HFFc6 (cell line): ENCODE data around the gene RETREG1. TPM values are rescaled to one million over a fixed set of nuclear protein-coding genes. Genes with fewer than 3 reads are reported as not detected.
A peak's percentile ranks its signal among the peaks of the same experiment; 100 is the strongest.

Experiments
- DNase-seq: peaks from one replicate; pipeline ENCODE4 v3.0.0-alpha.2; 2018
- H3K27ac Mint-ChIP-seq: 2 replicates; pipeline ENCODE4 v1.8.0; 2020; ENCODE audit warnings: mild to moderate bottlenecking, mixed read lengths
- H3K27me3 Mint-ChIP-seq: 2 replicates; pipeline ENCODE4 v1.8.0; 2021; ENCODE audit warnings: mild to moderate bottlenecking, moderate library complexity, mixed read lengths; ENCODE audit not compliant: insufficient read depth
- H3K36me3 Mint-ChIP-seq: 2 replicates; pipeline ENCODE4 v1.8.0; 2021; ENCODE audit warnings: low read depth, mixed read lengths
- H3K4me1 Mint-ChIP-seq: 2 replicates; pipeline ENCODE4 v1.8.0; 2020; ENCODE audit warnings: low read depth, mixed read lengths
- H3K4me3 Mint-ChIP-seq: 2 replicates; pipeline ENCODE4 v1.8.0; 2020; ENCODE audit warnings: mild to moderate bottlenecking, moderate library complexity, mixed read lengths
- H3K9me3 Mint-ChIP-seq: 2 replicates; pipeline ENCODE4 v1.8.0; 2020; ENCODE audit warnings: mild to moderate bottlenecking, mixed read lengths
- CTCF ChIP-seq: fragments of 200-600 bp; sonication (generic); IDR thresholded peaks from 2 replicates; pipeline ENCODE4 v1.5.0; 2021; ENCODE audit warnings: antibody characterized with exemption, mild to moderate bottlenecking
- total RNA-seq, 6 experiments: library from RNA; stranded (reverse); fragmentation: NEBNext Ultra II Directional; extraction: Animal tissue kit (Norgen Biotek cat#: 25700); gene quantifications; 2 replicates in 1 of 6; 3 replicates in 5 of 6; pipeline ENCODE4 v1.2.3, GENCODE V29; 2021

Gene RETREG1
- total RNA-seq, 6 experiments from 2014 or later, result 0.09 to 0.14 TPM; not detected in 4

GRCh38 chr5:16551628-16552027, 65.2 kb downstream of the RETREG1 start:
- Mint-ChIP-seq H3K9me3 (no peaks in the 10 kb centered on the region), H3K27me3 (peaks cover 15% of the 10 kb centered on the region), H3K36me3 (no peaks in the 10 kb centered on the region), H3K4me3 (no peak overlapping the region), H3K27ac (no peak overlapping the region), H3K4me1 (peaks cover 21% of the 10 kb centered on the region)
- TF ChIP-seq CTCF, result no peak
- no peak for DNase-seq

DNA sequence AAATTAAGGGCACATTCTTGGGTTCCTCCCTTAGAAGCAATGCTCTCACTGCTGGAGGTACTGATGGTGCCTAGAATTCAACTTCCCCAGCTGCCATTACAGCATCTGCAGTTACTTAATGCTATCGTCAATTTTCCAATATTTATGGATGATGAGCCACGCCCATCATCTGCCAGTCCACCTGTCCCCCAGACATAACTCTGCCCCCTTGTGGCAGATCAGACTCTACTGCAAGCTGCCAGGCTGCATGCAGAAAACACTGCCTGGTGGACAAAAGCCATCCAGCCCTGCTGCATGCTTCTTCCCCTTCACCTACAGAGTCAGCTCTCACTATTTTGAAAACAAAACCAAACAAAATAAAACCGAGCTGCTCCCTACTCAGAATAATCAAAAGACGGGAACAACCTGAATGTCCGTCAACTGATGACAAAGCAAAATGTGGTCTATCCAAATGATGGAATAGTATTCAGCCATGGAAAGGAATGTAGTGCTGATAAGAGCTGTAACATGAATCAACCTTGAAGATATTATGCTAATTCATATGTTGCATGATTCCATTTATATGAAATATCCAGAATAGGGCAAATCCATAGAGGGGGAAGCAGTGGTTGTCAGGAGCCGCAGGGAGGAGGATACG, 66.4 kb downstream of the RETREG1 start:
- peak overlapping the region; percentile 61 for H3K4me3 Mint-ChIP-seq
- TF ChIP-seq CTCF, result peak; percentile 94
- no peak overlapping the region for H3K27ac Mint-ChIP-seq
- no peaks in the 10 kb centered on the region for H3K36me3 Mint-ChIP-seq
- H3K9me3 Mint-ChIP-seq, result no peaks in the 10 kb centered on the region
- H3K27me3 Mint-ChIP-seq, result peaks cover 15% of the 10 kb centered on the region
- peaks cover 21% of the 10 kb centered on the region for H3K4me1 Mint-ChIP-seq
- DNase-seq, result peak; percentile 53

GRCh38 chr5:16549491-16550206, 67.1 kb downstream of the RETREG1 start:
- Mint-ChIP-seq H3K27ac (no peak overlapping the region), H3K9me3 (no peaks in the 10 kb centered on the region), H3K4me3 (peak overlapping the region; percentile 61), H3K36me3 (no peaks in the 10 kb centered on the region), H3K27me3 (peaks cover 15% of the 10 kb centered on the region), H3K4me1 (peaks cover 28% of the 10 kb centered on the region)
- DNase-seq, result peak; percentile 26
- no peak for TF ChIP-seq CTCF

- Mint-ChIP-seq H3K27ac (no peak overlapping the region), H3K9me3 (no peaks in the 10 kb centered on the region), H3K4me3 (no peak overlapping the region), H3K36me3 (no peaks in the 10 kb centered on the region), H3K27me3 (peaks cover 11% of the 10 kb centered on the region), H3K4me1 (peaks cover 28% of the 10 kb centered on the region)
- DNase-seq, result no peak
- no peak for TF ChIP-seq CTCF
Observed at GRCh38 chr5:16548812-16549211, 68.0 kb downstream of the RETREG1 start.

DNA sequence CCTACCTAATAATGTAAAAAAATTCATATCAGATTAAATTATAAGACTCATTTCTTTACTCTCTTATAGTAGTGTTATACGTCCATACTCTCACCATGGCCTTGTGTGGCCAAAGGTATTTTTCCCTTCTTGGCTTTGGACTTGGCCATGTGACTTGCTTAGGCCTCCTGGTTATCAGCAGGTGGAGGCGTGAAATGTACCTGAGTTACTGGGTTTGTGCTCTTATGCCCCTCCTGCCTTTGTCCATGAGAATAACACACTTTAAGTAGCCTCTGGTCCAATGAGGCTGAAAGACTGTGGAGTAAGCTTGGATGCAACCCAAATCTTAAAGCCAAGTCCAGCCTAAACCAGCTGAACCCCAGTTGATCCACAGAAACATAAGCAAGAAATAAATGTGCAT, 68.7 kb downstream of the RETREG1 start:
- Mint-ChIP-seq H3K9me3 (no peaks in the 10 kb centered on the region), H3K4me1 (peaks cover 31% of the 10 kb centered on the region), H3K36me3 (no peaks in the 10 kb centered on the region), H3K27me3 (peaks cover 11% of the 10 kb centered on the region), H3K27ac (no peak overlapping the region), H3K4me3 (no peak overlapping the region)
- DNase-seq, result no peak
- no peak for TF ChIP-seq CTCF
